GM20431 (cell line): ENCODE data around the gene FER.
"Not testable (repeated sequence)": the region's sequence is repeated elsewhere in the genome, so short reads cannot be mapped to it uniquely, and the experiment has no call there.

Experiments
- in situ Hi-C: fragments of 300-500 bp; cut with MseI, MboI; formaldehyde crosslinking; loops from one replicate; pipeline ENCODE4 v1.15.0; 2020; ENCODE audit warnings: low sequenced_read_pairs; ENCODE audit not compliant: unreplicated experiment

The FER gene

DNA sequence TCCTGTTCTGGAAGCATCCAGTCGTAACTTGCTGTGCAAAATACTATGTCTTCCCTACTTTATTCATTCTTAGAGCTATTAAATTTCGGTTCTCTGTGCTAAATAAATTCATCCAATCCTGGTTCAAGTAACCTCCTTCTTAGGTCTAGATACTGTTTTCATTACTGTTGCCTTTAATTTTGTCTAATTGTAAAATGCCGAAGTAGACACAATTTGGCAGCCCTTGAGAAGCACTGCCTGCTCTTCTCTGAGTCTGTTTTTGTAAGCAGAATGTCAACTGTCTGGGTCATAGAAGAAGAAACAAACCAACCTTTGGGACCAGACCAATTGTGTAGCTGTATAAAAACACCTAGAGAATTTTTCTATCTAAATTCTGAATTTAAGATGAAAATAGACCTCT, 412.8 kb downstream of the FER start:
- in situ Hi-C loops = no loop called here

DNA sequence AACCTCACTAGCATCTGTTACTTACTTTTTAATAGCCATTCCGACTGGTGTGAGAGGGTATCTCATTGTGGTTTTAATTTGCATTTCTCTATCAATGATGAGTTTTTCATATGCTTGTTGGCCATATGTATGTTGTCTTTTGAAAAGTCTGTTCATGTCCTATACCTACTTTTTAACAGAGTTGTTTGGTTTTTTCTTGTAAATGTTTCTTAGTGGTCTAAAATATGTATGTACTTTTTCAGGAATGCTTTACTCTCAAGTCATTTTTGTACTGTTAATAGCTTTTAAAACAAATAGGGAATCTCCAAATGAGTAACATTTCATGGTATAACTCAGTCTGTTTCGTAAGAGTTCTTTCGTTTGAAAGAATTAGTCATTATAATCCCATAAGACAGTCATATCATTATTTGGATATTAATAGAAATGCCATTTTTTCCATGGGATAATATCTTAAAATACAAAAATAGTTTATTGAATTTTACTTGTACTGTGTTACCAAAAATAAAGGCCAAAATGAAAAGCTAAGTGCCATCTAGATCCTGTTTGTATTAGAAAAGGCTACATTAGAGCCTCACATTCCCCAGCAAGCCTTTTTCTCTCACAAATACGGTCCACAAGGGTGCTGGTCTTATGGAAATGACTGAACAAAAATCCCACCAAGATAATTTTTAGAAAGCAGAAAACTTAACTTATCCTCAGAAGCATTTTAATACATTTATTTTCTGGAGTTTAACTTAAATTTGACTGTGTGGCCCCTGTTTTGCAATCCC, 414.4 kb downstream of the FER start:
- in situ Hi-C loops = no loop called here

DNA sequence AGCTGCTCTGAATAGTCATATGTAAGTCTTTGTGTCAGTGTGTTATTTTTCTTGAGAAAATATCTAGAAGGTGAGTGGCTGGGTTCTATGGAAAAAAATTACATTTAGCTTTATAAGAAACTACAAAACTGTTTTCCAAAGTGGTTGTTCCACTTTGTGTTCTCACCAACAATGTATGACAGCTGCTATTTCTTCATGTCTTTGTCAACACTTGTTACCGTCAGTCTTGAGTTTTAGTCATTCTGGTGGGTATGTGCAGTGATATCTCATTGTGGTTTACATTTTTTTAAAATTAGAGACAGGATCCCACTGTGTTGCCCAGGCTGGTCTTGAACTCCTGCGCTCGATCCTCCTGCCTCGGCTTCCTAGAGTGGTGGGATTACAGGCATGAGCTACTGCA, 415.6 kb downstream of the FER start:
- in situ Hi-C loops = no loop called here

DNA sequence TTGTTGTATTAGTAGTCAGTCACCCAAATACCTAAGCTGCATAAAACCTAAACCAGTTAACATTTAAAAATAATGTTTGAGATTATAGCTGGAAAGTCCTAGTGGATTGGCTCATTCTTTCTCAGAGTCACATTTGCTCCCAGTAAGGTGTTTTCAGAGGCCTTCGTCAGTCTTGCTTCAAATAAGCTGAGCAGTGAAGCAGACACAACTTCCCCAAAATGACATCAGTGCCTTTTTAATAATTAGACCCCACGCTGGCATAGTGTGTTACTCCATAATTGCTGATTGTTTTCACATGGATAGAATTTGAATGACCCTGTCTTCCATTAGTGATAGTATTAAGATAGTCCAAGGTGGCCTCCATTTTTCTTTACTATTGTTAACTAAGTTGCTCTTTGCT, 416.3 kb downstream of the FER start:
- in situ Hi-C loops = no loop called here

DNA sequence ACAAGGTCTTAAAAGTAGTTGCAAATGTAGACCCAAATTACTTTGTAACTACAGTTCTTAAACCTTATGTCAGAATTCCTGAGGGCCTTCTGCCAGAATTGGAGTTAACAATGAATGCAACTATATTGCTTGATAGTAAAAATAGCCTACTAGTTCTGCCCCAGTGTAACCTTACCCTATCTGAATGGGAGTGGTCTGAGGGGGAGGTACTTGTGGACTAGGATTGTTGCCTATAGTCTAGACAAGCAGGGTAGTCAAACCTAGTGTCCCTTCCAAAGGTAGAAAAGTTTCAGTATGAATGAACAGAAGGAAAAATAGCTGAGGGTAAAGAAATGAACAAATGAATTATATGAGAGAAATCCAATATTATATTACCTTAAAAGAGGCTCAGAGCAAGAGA, 419.9 kb downstream of the FER start:
- in situ Hi-C loops = no loop called here

DNA sequence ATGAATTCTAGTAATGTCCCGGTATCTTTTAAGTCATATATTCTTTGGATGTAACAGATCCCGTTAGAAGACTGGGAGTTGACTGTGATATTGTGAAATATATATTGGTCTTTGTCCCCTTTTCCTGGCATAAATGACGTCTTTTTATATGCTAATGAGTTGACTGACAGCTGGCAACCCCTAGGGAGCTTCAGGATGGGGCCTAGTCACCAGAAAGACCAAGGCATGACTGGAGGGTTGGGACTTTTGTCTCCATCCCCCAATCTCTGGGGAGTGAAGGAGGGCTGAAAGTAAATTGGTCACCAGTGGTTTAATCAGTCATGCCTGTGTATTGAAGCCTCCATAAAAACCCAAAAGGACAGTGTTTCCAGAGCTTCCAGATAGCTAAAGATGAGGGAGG, 420.5 kb downstream of the FER start:
- in situ Hi-C loops = no loop called here

DNA sequence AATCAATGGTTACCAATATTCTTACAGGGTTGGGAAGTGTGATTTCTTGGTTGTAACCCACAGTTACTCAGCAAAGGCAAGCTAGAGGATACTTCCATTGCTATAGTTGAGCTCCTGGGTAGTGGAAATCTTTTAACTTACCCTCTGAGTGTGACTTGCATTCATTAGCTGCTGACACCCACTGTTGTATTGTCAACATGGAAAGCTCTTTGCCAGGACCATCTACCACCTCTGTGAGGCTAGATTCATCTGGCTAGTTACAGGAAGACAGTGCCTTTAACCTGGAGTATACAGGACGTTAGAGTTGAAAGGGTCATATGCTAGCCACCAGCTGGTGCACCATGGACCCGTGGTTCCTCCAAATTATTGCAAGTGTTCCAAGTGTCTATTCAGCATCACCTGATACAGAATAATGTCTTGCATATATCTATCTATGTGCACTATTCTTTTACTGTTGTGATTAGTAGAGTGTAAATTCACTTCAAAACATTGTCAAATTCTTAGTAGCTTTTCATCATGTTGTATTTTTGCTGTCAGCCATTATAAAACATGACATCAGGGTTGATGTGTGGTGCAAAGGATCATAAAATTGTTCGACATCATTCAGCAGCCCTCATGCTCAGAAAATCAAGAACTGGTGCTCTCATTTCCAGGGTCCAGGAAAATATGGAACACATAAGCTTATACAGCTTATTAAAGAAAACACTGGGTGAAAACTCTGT, 423.1 kb downstream of the FER start:
- in situ Hi-C loops = no loop called here

DNA sequence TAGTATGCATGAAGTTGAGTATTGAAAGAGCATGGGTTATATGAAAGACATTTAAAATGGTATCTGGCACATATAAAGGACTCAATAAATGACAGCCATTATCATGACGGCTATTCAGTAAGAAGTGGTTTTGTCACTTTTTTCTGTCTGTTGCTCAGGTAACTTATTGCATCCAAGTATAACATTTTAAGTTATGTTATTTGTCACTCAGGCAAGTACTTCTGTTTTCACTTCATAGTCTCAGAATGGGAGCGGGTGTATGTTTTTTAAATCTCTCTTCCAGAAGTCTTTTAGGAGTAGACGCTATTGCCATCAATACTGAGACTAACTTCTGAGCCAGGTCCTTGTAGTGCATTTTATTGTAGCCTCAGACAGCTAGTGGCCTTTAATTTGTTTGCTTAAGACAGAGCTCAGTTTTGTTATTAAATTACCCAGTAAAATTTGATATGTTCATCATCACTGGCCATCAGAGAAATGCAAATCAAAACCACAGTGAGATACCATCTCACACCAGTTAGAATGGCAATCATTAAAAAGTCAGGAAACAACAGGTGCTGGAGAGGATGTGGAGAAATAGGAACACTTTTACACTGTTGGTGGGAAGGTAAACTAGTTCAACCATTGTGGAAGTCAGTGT, 423.9 kb downstream of the FER start:
- in situ Hi-C loops = not testable (repeated sequence)

DNA sequence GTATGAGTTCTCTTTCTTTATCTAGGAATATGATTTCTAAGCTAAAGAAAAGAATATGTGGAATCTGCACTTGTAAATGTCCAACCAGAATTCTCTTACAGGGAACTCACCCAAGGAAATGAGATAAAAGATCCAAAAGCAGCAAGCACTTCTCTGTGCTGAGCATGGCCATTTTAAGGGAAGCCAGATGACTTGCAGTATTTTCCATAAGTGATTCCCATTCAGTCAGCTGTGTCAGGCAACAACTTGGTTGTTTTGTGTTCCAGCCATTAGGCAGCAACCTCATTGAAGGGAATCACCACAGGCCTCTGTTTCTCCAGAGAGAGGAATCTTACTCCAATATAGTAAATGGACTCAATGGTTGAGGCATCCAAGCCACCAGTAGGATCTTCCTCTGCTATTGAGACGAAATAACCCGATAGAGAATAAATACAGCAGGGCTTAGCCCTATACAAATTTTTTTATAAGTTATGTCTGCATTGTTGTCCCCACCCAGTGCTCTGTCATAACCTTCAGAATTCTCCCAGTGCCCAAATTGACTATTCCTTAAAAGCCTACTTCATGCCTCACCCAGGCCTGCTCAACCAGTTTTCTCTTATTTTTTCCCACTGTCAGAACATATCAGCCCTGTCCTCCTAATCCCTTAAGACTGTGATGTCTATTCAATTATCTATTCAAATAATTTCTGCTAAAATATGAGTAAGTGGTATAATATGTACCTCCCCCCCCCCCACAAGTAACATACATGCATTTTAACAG, 425.5 kb downstream of the FER start:
- in situ Hi-C loops = no loop called here

DNA sequence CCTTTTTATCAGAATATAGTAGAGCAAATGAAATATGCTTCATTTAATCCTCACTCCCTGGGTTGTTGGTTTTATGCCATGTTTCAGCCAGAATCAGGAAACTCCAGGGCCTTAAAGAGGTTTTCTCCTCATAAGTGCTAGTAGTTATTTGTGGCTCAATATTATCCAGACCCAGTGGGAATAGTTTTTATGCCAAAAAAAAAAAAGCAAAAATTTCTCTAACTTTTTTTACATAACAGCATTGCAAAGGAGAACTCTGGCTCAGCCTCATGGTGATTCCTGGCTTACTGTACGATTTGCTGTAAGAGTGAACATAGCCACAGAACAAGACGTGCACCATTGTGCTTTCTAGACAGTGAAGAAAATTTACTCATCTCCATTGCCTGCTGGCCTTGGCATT, 429.5 kb downstream of the FER start:
- in situ Hi-C loops = no loop called here

DNA sequence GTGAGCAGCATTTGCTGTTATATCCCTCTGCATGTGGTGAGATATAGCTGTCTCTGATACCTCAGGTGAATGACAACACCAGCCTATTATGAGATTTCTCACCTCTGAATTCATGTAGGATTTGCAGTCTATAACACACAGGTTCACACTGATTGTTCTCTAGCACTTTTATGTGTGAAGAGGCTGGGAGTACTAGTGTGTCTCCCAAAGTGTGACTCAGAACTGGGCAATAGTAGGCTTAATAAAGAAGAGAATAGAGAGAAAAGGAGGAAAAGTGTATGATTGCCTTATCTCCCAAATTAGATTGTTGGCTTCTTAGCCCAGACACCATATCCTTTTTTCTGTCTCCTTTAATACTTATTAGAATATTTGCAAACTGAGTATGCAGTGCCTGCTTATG, 430.1 kb downstream of the FER start:
- in situ Hi-C loops = no loop called here

DNA sequence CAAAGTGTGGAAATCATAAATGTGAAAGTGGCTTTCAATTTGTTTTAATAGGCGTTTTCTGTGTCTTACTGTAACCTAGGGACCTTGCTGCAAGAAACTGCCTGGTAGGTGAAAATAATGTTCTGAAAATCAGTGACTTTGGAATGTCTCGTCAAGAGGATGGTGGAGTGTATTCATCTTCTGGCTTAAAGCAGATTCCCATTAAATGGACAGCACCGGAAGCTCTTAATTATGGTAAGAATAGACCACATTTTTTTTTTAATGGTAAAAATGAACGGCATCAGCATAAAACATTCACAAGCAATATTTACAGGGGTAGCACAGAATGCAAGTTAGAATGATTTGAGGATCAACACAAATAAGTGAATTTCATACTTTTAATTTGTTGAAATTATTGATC, 433.0 kb downstream of the FER start:
- in situ Hi-C loops = no loop called here

DNA sequence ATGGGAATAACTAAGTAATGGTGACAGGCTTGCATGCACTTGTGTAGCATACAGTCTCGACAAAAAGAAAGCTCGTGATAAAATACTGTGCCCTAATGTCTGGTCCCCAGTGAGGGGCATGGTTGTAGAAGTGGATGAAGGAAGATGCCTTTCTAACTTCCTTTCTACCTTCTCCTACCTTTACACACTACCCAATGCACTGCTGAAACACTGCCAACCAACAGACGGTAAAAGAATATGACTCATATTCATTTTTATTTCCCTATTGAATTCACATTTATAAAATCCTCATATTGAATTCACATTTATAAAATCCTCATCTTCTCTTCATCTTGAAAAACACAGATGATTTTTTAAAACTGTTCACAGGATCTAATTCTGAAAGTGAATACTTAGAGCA, 439.1 kb downstream of the FER start:
- in situ Hi-C loops = no loop called here

DNA sequence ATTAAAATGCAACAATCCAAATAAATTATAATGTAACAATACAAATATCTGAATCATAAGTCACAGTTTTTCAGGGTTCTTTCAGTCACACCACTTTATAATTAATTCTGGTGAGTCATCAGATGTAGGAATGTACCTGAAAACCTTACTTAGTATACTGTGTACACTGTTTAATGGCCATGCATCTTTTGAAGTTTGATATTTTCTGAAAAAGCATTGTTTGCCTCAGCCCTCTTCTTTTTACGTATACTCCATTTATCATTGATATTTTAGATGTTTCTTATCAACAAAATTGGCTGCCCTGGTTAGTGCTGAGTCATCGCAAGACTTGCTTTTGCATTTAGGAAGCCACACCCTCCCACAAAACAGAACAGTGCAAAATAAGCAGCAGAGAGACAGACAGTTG, 443.5 kb downstream of the FER start:
- in situ Hi-C loops = no loop called here

DNA sequence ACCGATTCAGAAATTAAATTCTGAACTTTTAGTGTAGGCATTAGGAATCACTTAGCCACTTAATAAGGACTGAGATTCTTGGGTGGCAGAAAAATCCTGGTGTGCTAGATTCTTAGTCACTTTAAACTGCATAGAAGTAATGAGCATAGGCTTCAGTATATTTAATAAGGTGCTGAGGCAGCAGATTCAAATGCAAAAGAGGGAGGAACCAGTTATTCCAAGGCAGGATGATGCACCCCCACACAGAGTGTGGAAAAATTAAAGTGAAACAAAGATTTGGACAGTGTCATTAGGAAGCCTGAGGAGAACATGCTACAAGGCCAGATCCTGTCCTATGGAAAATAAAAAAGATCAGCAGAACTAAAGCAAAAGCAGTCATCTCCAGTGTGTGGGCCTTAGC, 444.3 kb downstream of the FER start:
- in situ Hi-C loops = no loop called here

DNA sequence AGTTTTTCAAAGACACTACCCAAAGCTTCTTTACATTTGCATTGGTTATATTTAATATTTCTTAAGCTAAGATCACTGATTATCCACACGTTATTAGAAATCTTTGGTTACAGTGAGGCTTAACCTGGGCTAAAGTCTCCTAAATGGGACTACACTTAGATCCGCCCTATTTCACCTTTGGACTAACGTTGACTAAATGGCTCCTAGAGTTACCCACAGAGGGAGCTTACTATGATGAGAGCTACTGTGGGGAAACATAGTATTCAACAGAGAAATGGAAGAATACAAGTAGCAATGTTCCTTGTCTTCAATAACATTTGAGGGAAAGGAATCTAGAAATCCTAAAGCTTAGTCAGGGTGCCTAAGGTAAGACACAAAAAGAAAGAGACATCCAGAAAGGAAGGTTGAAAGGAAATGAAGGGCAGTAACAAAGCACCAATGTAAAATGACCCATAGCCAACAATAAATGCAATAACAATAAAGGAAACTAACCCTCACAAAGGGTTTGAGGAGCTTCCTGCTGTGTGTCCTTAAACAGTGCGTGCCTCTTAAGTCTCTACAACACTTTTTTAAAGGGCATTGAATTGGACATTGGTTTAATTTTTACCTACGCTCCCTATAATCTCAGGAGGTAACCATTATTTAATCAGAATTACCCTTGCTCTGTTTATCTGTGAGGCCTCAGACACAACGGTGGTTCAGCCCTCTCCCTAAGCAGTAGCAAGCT, 445.0 kb downstream of the FER start:
- in situ Hi-C loops = no loop called here

DNA sequence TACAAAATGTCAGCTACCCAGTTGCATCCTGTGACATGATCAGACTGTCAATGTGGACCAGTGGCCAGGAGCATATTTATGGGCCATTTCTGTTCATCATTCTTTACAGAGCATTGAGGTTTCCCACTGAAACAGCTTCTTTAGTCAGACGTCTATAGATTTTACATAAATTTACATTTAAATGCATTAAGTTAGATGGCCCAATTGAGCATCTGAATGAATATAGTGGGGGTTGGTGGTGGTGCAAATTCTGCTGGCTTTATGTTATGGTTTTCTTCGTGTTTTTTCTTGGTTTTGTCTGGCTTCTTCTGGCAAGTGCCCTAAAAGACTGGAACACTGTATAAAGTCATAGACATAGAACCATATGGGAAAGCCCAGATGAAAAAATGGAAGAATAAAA, 448.0 kb downstream of the FER start:
- in situ Hi-C loops = no loop called here

DNA sequence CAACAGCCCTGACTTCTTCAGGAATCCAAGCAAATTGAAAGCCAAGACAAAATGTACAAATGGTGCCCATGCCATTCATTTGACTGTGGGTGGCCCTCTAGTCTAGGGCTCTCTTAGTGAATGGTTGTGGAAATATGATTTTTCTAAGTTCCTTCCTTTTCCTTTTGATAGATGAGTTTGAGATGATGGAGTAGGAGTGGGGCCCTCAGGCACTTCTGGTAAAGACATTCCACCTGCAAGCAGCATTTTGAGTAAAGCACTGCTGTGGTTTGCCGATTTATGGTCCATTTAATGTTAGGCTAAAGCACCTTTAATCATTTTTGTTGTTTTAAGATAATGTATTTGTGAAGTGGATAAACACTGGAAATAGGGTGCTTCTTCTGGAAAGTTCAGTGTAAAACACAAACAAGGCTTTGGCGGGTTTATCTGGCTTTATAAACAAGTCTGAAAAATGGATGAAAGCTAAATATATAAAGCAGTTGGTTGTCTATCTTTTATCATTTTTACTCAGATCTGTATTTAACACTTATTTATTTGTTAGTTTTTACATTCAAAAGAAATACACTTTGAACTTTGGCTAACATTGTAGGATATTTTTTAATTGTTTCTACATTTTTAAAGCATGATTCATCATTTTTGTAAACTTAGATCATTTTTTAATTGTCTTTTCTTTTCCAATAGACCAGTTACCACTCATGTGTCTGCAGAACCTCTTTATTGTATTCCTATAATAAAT, 448.6 kb downstream of the FER start:
- in situ Hi-C loops = no loop called here

DNA sequence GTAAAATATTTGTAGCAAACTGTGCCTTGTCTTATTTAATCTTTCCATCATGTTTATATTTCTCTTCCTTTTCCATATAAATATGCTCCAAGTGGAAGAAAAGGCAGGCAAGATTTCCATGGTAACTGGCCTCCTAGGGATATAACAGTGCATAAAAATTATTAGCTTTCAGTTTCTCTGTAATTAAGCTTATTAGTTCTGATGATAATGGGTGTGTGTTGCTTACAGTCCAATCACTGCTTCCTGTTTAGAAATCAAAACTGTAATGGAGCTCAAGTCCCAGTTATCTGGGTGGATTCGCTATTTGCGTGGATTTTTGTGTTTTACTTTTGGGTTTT, 449.1 kb downstream of the FER start:
- in situ Hi-C loops = no loop called here

DNA sequence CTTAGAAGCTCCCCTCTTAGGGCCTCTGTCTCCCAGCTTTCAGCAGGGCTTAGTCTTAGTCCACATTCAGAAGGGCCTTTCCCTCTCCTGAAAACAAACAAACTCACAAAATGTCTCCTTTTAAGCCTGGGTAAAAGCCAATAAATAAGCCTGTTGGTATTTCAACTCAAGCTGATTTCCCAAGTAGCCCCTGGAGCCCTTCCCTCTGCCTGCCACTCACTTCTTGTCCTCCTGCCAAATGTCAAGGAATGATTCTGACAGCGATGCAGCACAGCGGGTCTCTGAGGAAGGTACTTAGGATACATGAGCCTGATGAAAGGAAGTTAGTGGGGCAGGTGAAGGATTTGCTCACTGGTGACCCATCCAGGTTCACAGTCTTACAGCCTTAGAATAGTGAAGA, 451.6 kb downstream of the FER start:
- in situ Hi-C loops = no loop called here
